ENCODE measurements around the gene ZKSCAN2.

DNA sequence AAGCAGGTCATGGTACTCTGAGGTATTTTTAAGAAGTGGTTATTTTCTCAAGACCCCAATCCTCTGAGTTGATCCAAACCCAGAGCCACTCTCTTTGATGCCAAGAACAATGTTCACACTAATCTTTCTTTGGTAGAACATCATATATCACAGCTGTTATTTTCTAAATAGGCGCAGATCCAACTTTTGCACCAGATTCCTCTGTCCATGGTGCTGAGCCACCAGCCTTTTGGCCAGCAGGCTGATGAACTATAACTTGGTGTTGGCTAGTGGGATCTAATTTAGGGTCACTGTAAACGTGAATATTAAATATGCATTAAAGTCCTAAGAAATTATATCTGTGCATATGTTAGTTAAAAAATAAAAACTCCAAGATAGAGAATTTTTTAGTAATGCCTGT lies 7.0 kb upstream of the ZKSCAN2 start:
- TF ChIP-seq ARNT (IDR thresholded peaks at IDR 0.05) (no peak), FOXM1 (IDR thresholded peaks at IDR 0.05; ENCODE audit: borderline replicate concordance) (no peak), BHLHE40 (IDR thresholded peaks at IDR 0.05; ENCODE audit: borderline replicate concordance) (no peak), TARDBP (IDR thresholded peaks at IDR 0.05) (no peak), HDGF (IDR thresholded peaks at IDR 0.05; ENCODE audit: borderline replicate concordance) (no peak), FOXK2 (IDR thresholded peaks at IDR 0.05) (no peak), SP1 (IDR thresholded peaks at IDR 0.05) (no peak), SUZ12 (IDR thresholded peaks at IDR 0.05) (no peak), NFRKB (IDR thresholded peaks at IDR 0.05) (no peak), ELF4 (IDR thresholded peaks at IDR 0.05) (no peak), L3MBTL2 (conservative IDR thresholded peaks at IDR 0.05) (no peak), LEF1 (IDR thresholded peaks at IDR 0.05; ENCODE audit: borderline replicate concordance) (no peak)
- TF ChIP-seq, protein P1, sequence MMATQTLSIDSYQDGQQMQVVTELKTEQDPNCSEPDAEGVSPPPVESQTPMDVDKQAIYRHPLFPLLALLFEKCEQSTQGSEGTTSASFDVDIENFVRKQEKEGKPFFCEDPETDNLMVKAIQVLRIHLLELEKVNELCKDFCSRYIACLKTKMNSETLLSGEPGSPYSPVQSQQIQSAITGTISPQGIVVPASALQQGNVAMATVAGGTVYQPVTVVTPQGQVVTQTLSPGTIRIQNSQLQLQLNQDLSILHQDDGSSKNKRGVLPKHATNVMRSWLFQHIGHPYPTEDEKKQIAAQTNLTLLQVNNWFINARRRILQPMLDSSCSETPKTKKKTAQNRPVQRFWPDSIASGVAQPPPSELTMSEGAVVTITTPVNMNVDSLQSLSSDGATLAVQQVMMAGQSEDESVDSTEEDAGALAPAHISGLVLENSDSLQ (IDR thresholded peaks at IDR 0.05) = no peak

Data from HEK293T (cell line).